Measurements from ENCODE around the gene SMARCD3.

Gene SMARCD3

DNA sequence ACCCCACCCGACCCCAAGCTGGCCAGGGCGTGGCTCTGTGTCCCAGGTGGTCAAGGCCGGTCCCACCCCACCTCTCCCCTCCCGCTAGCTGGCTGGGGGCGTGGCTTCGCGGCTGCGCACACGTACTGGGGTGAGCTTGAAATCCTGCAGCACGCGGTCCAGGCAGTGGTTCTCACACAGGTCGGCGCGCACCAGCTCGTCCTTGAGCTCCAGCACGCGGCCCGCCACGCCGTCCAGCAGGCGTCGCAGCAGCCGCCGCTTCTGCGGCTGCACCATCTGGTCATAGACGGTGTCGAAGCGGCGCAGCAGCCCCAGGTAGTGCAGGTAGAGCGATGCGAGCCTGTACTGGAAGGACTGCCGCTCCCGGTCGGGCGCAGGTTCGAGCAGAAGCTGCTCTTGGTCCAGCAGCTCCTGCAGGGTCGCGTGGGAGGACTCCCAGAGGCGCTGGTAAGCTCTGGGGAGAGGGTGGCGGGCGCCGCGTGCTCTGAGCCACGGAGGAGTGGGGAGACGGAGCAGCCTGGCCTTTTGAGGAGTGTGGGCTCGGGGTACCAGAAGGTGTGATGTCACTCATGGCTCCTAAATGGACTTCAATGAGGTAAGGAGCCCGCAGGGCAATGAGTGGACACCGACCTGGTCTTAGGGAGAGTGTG lies 44.0 kb downstream of the SMARCD3 start:
- TF ChIP-seq, protein P1, sequence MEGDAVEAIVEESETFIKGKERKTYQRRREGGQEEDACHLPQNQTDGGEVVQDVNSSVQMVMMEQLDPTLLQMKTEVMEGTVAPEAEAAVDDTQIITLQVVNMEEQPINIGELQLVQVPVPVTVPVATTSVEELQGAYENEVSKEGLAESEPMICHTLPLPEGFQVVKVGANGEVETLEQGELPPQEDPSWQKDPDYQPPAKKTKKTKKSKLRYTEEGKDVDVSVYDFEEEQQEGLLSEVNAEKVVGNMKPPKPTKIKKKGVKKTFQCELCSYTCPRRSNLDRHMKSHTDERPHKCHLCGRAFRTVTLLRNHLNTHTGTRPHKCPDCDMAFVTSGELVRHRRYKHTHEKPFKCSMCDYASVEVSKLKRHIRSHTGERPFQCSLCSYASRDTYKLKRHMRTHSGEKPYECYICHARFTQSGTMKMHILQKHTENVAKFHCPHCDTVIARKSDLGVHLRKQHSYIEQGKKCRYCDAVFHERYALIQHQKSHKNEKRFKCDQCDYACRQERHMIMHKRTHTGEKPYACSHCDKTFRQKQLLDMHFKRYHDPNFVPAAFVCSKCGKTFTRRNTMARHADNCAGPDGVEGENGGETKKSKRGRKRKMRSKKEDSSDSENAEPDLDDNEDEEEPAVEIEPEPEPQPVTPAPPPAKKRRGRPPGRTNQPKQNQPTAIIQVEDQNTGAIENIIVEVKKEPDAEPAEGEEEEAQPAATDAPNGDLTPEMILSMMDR (IDR thresholded peaks at IDR 0.05) = no peak
- Histone ChIP-seq H3K27me3 (peaks cover 0 to 41% of the 10 kb centered on the region in 2 donors), H3K4me1 (no peaks in the 10 kb centered on the region), H3K36me3 (no peaks in the 10 kb centered on the region), H3K4me3 (no peak overlapping the region), H3K27ac (no peak overlapping the region), H3K9me3 (no peaks in the 10 kb centered on the region)
- no peak for DNase-seq
- intact Hi-C loops (cut with DNase I; ENCODE audit: low total_unique reads) = no loop called here

- TF ChIP-seq, protein P1 (IDR thresholded peaks at IDR 0.05) = no peak
- no peak for DNase-seq
- no peaks in the 10 kb centered on the region for H3K36me3 ChIP-seq
- intact Hi-C loops (cut with DNase I; ENCODE audit: low total_unique reads) = no loop called here
- H3K9me3 ChIP-seq = no peaks in the 10 kb centered on the region
- H3K27ac ChIP-seq = no peak overlapping the region
- H3K4me3 ChIP-seq = no peak overlapping the region
- no peaks in the 10 kb centered on the region for H3K4me1 ChIP-seq
- H3K27me3 ChIP-seq = peaks cover 0 to 51% of the 10 kb centered on the region in 2 donors
These were observed 45.7 kb downstream of the SMARCD3 start for GRCh38 chr7:151202836-151203235.

GRCh38 chr7:151201751-151202150 lies 46.7 kb downstream of the SMARCD3 start:
- H3K4me3 ChIP-seq = no peak overlapping the region
- H3K9me3 ChIP-seq = no peaks in the 10 kb centered on the region
- no peak for DNase-seq
- intact Hi-C loops (cut with DNase I; ENCODE audit: low total_unique reads) = no loop called here
- H3K27ac ChIP-seq = no peak overlapping the region
- no peaks in the 10 kb centered on the region for H3K4me1 ChIP-seq
- TF ChIP-seq, protein P1 (IDR thresholded peaks at IDR 0.05) = no peak
- H3K27me3 ChIP-seq = peaks cover 0 to 51% of the 10 kb centered on the region in 2 donors
- H3K36me3 ChIP-seq = no peaks in the 10 kb centered on the region

GRCh38 chr7:151201344-151201743 lies 47.1 kb downstream of the SMARCD3 start:
- TF ChIP-seq, protein P1 (IDR thresholded peaks at IDR 0.05) = no peak
- no peak for DNase-seq
- Histone ChIP-seq H3K4me1 (no peaks in the 10 kb centered on the region), H3K27ac (no peak overlapping the region), H3K36me3 (no peaks in the 10 kb centered on the region), H3K4me3 (no peak overlapping the region), H3K27me3 (peaks cover 0 to 52% of the 10 kb centered on the region in 2 donors), H3K9me3 (no peaks in the 10 kb centered on the region)
- intact Hi-C loops (cut with DNase I; ENCODE audit: low total_unique reads) = no loop called here

- Histone ChIP-seq H3K27me3 (peaks cover 0 to 49% of the 10 kb centered on the region in 2 donors), H3K9me3 (no peaks in the 10 kb centered on the region), H3K4me3 (no peak overlapping the region), H3K4me1 (no peaks in the 10 kb centered on the region), H3K36me3 (no peaks in the 10 kb centered on the region), H3K27ac (no peak overlapping the region)
- intact Hi-C loops (cut with DNase I; ENCODE audit: low total_unique reads) = no loop called here
- no peak for DNase-seq
- TF ChIP-seq, protein P1 (IDR thresholded peaks at IDR 0.05) = no peak
These were observed 49.3 kb downstream of the SMARCD3 start for GRCh38 chr7:151198945-151199848.
